SU-DHL-6 (cell line): ENCODE results near the gene PTPRS.

Experiments used
- H2AFZ ChIP-seq: fragments of 200-600 bp; sonication (generic); 2 replicates; pipeline ENCODE4 v1.6.1; 2014; ENCODE audit warnings: low read depth, mild to moderate bottlenecking, moderate library complexity, mixed read lengths, antibody characterized with exemption, low read length; ENCODE audit not compliant: severe bottlenecking
- H3F3A ChIP-seq: fragments of 200-600 bp; shearing (Covaris generic); 2 replicates; pipeline ENCODE4 v1.6.0; 2016; ENCODE audit warnings: antibody characterized with exemption, mild to moderate bottlenecking; ENCODE audit not compliant: insufficient read depth
- H3K27ac ChIP-seq: fragments of 200-600 bp; sonication (generic); 2 replicates; pipeline ENCODE4 v1.5.1; 2016; ENCODE audit warnings: low read depth, mild to moderate bottlenecking, low read length, moderate library complexity, mixed read lengths
- H3K27me3 ChIP-seq: fragments of 200-600 bp; sonication (generic), shearing (Covaris generic); 2 replicates; pipeline ENCODE4 v1.6.0; 2014; ENCODE audit warnings: mild to moderate bottlenecking, low read length
- H3K36me3 ChIP-seq: fragments of 200-600 bp; sonication (generic); 2 replicates; pipeline ENCODE4 v1.6.1; 2014; ENCODE audit warnings: mild to moderate bottlenecking, low read length, mixed read lengths
- H3K4me2 ChIP-seq: fragments of 300-600, 200-600 bp; shearing (Covaris generic), sonication (generic); 2 replicates; pipeline ENCODE4 v1.6.0; 2014; ENCODE audit warnings: low read length, low read depth, mild to moderate bottlenecking; ENCODE audit not compliant: poor library complexity, severe bottlenecking
- H3K4me3 ChIP-seq: fragments of 200-600 bp; sonication (generic); 2 replicates; pipeline ENCODE4 v1.5.1; 2014; ENCODE audit warnings: antibody characterized with exemption, low read length, mild to moderate bottlenecking, mixed read lengths; ENCODE audit not compliant: insufficient read depth, poor library complexity, severe bottlenecking
- H3K79me2 ChIP-seq: fragments of 200-600 bp; sonication (generic); 2 replicates; pipeline ENCODE4 v1.6.1; 2014; ENCODE audit warnings: mild to moderate bottlenecking, low read length, moderate library complexity; ENCODE audit not compliant: insufficient read depth
- H3K9ac ChIP-seq: fragments of 200-600 bp; sonication (generic); 2 replicates; pipeline ENCODE4 v1.7.0; 2014; ENCODE audit warnings: mild to moderate bottlenecking, low read length
- H3K9me2 ChIP-seq: fragments of 200-600 bp; sonication (generic); replicated peaks from 2 replicates; pipeline ENCODE4 v1.6.1; 2014; ENCODE audit warnings: low read length; ENCODE audit not compliant: insufficient read depth
- H3K9me3 ChIP-seq: fragments of 200-600 bp; sonication (generic); 2 replicates; pipeline ENCODE4 v1.6.1; 2014; ENCODE audit warnings: low read length, mixed read lengths; ENCODE audit not compliant: insufficient read depth
- H4K20me1 ChIP-seq: fragments of 200-600 bp; sonication (generic); 2 replicates; pipeline ENCODE4 v1.6.1; 2014; ENCODE audit warnings: low read depth, mild to moderate bottlenecking, antibody characterized with exemption, low read length, moderate library complexity, mixed read lengths
- CTCF ChIP-seq: fragments of 200-600 bp; sonication (generic); IDR thresholded peaks from one replicate; pipeline ENCODE4 v1.5.1; 2017; ENCODE audit warnings: antibody characterized with exemption, mild to moderate bottlenecking, low read length, moderate library complexity; ENCODE audit not compliant: insufficient read depth, poor library complexity, severe bottlenecking
- EZH2phosphoT487 ChIP-seq: fragments of 200-600 bp; sonication (generic), shearing (Covaris generic); conservative IDR thresholded peaks from 2 replicates; pipeline ENCODE4 v1.6.1; 2018; ENCODE audit warnings: mild to moderate bottlenecking, antibody characterized with exemption, low read length, moderate library complexity, mixed read lengths

The PTPRS gene

GRCh38 chr19:5354403-5354802 lies 13.8 kb upstream of the PTPRS start:
- Histone ChIP-seq H3K9ac (no peak overlapping the region), H3K9me3 (no peaks in the 10 kb centered on the region), H3K9me2 (no peaks in the 10 kb centered on the region), H3K4me3 (no peak overlapping the region), H3K36me3 (no peaks in the 10 kb centered on the region), H2AFZ (no peak overlapping the region), H3F3A (no peaks in the 10 kb centered on the region), H4K20me1 (no peaks in the 10 kb centered on the region), H3K4me2 (no peak overlapping the region), H3K27ac (no peak overlapping the region), H3K27me3 (no peaks in the 10 kb centered on the region), H3K79me2 (no peaks in the 10 kb centered on the region)
- TF ChIP-seq CTCF (no peak), EZH2phosphoT487 (no peak)

GRCh38 chr19:5352229-5352763 lies 11.7 kb upstream of the PTPRS start:
- H3K9me3 ChIP-seq: no peaks in the 10 kb centered on the region
- H3K9ac ChIP-seq: no peak overlapping the region
- no peak overlapping the region for H3K4me3 ChIP-seq
- TF ChIP-seq EZH2phosphoT487: no peak
- TF ChIP-seq CTCF: no peak
- no peaks in the 10 kb centered on the region for H3K27me3 ChIP-seq
- no peak overlapping the region for H2AFZ ChIP-seq
- H3K27ac ChIP-seq: no peak overlapping the region
- H3K79me2 ChIP-seq: no peaks in the 10 kb centered on the region
- no peaks in the 10 kb centered on the region for H3K9me2 ChIP-seq
- H3K4me2 ChIP-seq: no peak overlapping the region
- H4K20me1 ChIP-seq: no peaks in the 10 kb centered on the region
- no peaks in the 10 kb centered on the region for H3F3A ChIP-seq
- H3K36me3 ChIP-seq: no peaks in the 10 kb centered on the region

- TF ChIP-seq CTCF: no peak
- no peak for TF ChIP-seq EZH2phosphoT487
- Histone ChIP-seq H3K27me3 (no peaks in the 10 kb centered on the region), H3K4me3 (no peak overlapping the region), H3K79me2 (no peaks in the 10 kb centered on the region), H2AFZ (no peak overlapping the region), H3K36me3 (no peaks in the 10 kb centered on the region), H3K9me3 (no peaks in the 10 kb centered on the region), H3K9me2 (no peaks in the 10 kb centered on the region), H3K9ac (no peak overlapping the region), H3K4me2 (no peak overlapping the region), H4K20me1 (no peaks in the 10 kb centered on the region), H3F3A (no peaks in the 10 kb centered on the region), H3K27ac (no peak overlapping the region)
These were observed 11.2 kb upstream of the PTPRS start for GRCh38 chr19:5351731-5352228.
